Activated CD4-positive, CD25-positive, alpha-beta regulatory T cell treated with anti-CD3 and anti-CD28 coated beads, Interleukin-2, amount 50 U/mL, for 24 hours (primary cell): ENCODE results near the gene TGFA.

Source experiments
- ATAC-seq, 2 donors: fragments of 150-1000 bp; cut with Tn5 transposase; one replicate each; pipeline ENCODE4 v1.10.0; 2021; ENCODE audit warnings: mild to moderate bottlenecking in 1 of 2, moderate library complexity in 1 of 2

The TGFA gene

DNA sequence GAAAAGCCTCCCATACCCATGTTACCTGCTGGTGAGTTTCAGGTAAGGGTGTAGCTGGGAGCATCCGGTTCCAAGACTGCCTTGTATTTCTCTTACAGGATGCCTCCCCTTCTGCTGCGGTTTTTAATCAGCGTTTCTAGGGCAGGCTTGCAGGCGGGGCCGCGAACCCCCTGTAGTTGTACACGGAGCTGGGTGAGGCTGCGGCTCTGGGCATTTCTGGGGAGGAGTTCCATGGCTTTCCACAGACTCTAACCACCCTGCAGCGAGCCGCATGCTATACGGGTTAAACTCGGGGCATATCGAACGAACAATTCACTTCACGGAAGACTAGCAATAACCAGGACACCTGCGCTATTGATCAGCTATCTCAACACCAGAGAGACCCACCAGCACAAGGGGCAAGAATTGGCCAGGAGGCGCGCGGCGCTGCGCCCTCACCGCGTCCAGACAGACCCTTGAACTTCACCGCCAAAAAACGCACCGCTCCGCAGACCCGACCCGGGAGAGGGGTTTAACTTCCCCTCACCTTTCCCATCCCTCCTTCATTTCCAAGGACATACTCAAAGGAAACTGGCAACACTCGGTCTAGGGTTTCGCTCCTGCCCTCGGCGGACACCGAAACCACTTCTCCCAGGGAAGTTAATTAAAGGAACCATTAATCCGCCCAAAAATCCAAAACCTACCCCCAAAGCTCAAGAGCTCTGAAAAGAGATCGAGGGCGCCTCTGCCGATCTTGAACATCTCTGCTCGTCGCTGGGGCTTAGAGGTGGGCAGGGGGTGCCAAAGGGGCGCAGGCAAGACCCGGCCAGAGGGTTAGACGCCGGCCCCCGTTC, 909 bp downstream of the TGFA start:
- ATAC-seq: no peak

GRCh38 chr2:70551167-70551566, 2.5 kb downstream of the TGFA start:
- ATAC-seq: no peak

GRCh38 chr2:70549962-70550361, 3.7 kb downstream of the TGFA start:
- no peak for ATAC-seq

- ATAC-seq: no peak
Observed at GRCh38 chr2:70549064-70549710, 4.4 kb downstream of the TGFA start.

DNA sequence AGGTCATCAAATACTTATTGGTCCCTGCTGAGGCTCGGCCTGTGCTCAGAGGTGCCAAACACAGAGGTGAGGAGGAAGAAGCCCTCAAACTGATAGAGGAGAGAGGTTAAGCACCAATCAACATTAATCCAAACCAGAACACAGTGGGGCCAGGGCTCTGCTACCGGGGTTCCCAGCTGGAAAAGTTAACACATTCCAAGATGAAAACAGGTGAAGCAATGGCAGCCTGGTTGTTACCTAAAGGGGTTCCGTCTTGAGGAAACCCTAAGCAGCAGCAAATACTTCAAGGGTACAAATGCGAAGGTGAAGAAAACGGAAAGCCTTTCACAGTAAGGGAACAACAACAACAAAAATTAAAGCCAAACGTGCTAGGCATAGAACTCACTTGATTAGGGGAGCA, 5.4 kb downstream of the TGFA start:
- ATAC-seq: no peak

GRCh38 chr2:70546885-70547284, 6.7 kb downstream of the TGFA start:
- no peak for ATAC-seq

GRCh38 chr2:70546376-70546775, 7.2 kb downstream of the TGFA start:
- ATAC-seq: no peak

DNA sequence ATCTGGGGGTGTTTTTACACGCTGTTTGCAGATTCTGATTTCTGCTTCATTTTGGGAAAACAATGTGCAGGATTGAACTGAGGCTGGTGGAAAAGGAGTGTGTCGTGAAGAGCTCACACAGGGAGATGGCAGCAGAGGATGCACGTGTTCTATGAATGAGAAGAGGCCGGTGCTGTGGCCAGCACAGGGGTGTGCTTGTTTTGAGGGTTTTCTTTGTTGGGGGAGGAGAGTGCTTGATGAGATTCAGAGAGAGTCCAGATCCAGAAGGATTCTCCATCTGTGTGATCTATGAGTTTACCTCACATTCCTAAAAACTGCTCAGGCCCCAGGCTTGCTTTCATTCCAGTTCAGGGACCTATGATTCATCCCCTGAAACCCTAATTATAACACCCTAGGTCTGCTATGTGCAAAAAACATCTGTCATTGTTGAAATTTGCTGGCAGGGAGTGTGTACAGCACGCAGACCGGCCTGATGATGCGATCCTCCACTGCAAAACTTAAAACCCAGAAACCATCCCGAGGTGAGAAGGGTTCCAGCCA, 12.1 kb downstream of the TGFA start:
- ATAC-seq: no peak

- no peak for ATAC-seq
Observed at GRCh38 chr2:70537840-70538239, 15.8 kb downstream of the TGFA start.

- ATAC-seq: no peak
Observed at GRCh38 chr2:70536517-70537055, 17.0 kb downstream of the TGFA start.

GRCh38 chr2:70535573-70535972, 18.1 kb downstream of the TGFA start:
- ATAC-seq: no peak

DNA sequence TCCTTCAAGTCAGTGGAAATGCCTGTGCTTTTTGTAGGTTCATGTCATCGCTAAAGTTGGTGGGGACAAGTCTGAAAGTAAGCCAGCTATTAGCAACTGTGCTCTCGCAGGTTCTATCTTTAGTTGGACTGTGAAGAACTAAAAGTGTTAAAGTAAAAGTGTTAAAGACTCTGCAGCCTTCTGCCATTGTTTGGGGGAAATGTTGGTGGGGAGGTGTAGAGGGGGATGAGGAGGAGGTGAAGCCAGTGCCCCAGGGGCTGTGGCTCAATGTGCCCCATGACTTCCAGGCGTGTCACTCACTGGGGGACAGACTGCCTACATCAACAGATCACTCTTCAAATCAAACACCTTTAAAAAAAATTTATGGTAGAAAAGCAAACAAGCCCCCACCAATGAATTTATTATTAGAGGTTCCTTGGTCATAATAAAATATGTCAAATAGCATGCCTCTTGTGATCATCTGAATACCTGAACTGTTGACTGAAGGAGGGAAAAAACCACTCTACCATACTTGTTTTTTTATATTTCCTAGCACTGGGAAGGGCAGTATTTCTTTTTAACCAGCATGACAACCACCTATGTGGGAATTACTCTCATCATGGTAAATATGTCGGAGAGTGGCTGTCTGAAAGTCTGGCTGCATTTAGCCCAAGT, 19.3 kb downstream of the TGFA start:
- ATAC-seq: no peak

DNA sequence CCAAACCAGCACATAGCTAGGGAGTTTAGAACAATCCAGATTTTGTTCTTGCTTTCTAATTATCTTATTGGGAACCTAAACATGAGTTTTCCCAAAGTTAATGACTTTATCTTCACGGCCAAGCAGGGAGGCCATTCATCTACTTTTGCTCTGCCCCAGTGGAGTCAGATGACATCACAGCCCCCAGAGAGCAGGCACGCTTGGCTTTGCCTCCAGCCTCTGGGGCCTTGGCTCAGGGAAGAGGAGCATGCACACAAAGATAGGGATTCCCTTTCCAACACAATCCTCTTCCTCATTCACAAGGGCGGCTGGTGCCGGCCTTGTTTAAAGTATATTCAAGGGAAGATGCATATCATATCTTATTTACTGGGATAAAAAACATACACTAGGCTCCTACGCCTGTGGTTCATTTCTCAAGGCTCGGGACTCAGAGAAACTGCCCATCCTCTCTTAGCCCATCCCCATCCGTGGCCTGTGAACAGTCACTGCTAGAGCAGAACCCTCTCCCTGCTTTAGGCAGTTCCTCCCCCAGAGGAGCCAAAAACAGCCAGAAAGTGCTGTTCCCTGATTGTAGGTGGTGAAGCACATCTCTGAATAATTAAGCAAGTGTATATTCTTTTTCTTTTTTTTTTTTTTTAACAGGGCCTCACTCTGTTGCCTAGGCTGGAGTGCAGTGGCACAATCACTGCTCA, 21.2 kb downstream of the TGFA start:
- ATAC-seq: no peak

DNA sequence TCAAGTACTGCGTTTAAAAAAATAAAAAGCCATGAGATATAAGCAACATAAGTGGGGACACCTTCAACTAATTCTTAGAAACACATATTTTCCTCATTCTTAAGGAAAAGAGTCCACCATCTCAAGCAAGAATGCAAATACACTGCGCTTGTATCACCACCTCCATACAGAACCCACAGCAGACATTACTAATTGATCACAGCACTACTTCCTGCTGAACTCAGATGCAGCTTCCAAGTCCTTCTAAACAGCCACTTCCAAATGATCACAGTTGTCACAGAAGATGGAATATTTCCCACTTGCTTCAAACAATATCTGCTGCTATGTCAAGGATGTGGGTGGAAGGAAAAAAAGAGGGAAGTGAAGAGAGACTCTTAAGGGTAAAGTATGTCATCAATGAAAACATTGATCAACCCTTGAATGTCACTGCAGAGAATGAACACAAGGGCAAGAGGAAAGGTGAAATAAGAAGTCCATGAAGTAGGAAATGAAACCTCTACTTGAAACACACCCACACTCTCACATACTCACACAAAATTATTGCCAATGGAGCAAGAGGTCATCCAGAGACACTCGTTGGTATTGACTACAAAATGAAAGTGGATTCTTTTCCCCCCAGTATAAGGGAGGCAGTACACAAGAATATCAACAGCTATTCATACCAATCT, 22.1 kb downstream of the TGFA start:
- ATAC-seq: no peak

DNA sequence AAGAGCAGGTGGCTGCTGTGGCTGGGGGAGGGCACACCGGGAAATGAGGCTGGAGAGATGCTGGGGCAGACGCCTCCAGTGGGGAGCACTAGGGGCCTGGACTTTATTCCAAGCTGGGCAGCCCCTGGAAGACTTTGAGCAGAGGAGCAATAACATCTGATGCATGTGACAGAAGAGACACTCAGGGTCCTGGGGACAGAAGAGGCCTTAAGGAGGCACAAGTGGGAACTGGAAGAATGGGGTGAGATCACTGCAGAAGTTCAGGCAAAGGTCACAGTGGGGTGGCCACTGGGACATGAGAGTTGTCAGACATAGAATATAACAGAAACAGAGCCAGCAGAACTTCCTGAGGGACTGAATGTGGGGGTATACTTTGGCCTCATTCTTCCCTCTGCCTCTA, 24.0 kb downstream of the TGFA start:
- ATAC-seq: no peak

DNA sequence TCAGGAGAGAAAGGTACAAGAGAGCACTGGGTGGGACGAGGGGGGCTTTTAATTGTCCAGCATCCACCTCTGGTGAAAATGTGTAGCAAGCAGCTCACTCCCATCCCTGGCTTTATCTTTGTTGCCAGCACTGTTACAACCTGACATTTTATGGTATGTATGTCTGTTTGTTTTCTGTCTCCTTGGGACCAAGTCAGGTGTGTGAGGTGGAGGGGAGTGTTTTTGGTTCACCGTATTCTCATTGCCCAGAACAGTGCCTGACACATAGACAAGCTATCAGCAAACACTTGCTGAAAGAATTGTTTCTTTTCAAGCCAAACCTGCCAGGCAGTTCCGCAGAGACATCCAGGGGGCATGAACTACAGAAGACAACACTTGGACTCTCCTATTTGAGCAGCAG, 24.7 kb downstream of the TGFA start:
- ATAC-seq: no peak

GRCh38 chr2:70528276-70528675, 25.4 kb downstream of the TGFA start:
- ATAC-seq: no peak

- no peak for ATAC-seq
Observed at GRCh38 chr2:70527447-70528080, 26.1 kb downstream of the TGFA start.

- no peak for ATAC-seq
Observed at GRCh38 chr2:70526126-70526525, 27.5 kb downstream of the TGFA start.

DNA sequence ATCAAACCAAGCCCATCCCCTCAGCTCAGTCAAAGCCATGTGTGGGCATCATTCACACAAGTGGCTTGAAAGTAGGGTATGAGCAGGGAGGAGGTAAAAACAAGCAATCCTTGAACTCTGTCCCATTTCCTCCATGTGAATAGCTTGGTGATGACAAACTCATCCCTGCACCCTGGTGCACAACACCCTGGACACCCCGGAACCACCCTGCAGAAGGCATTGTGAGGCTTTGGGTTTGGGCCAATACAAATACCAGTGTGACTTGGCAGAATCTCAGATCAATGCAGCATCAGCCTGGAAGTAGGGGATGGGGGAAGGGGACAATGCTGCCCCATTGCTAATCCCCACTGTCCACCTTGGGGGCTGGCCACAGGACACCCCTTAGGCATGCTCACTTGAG, 28.6 kb downstream of the TGFA start:
- no peak for ATAC-seq
